ENCODE measurements around the gene ZC3H6. TPM values are rescaled to one million over a fixed set of nuclear protein-coding genes. Genes with fewer than 3 reads are reported as not detected.

The ZC3H6 gene
- total and polyA plus RNA-seq, 2 of the 13 experiments (the other 11 are each of a cell fraction or from before 2014, with no cell fraction given) = 0.71 to 0.93 TPM

DNA sequence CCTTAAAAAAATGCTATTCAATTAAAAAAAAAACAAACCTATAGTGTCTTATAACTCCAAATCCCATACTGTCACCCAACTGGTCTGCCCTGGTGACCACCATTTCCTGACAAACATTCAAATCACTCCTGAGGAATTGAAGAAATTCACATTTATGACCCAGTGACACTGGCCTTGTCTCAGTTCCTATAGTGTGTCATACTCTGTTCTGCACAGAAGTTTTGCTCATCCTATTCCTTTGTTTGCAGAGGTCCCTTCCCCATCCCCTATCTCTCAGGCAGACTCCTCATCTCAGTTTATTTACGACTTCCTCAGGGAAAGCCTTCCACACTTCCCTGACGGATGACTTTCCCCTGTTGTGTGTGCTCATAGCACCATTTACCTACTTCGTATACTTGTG is 14.7 kb downstream of the ZC3H6 start:
- Histone ChIP-seq H3K9me3 (ENCODE audit: low read length) (no peaks in the 10 kb centered on the region), H4K20me1 (ENCODE audit: insufficient read depth, low read length) (no peaks in the 10 kb centered on the region), H3K9ac (ENCODE audit: insufficient read depth, low read depth, low read length) (no peak overlapping the region), H3K27me3 (ENCODE audit: control insufficient read depth in 1 of 2, insufficient read depth in 2 of 2, low read length in 2 of 2) (no peaks in the 10 kb centered on the region), H3K36me3 (replicated peaks in 1 of 2; ENCODE audit: control insufficient read depth in 1 of 2, insufficient read depth in 2 of 2, low read length in 2 of 2) (no peaks in the 10 kb centered on the region), H2AFZ (ENCODE audit: low read length) (no peak overlapping the region), H3K79me2 (ENCODE audit: insufficient read depth, low read length) (no peaks in the 10 kb centered on the region), H3K4me1 (ENCODE audit: insufficient read depth, low read length) (no peaks in the 10 kb centered on the region), H3K4me3 (replicated peaks in 1 of 3; ENCODE audit: insufficient read depth in 1 of 3, low read depth in 2 of 3, low read length in 3 of 3) (no peak overlapping the region), H3K27ac (ENCODE audit: extremely low read length, insufficient read depth, low read length) (no peak overlapping the region), H3K4me2 (ENCODE audit: low read depth, low read length) (no peak overlapping the region)
- no peak for DNase-seq (ENCODE audit: low spot score)
- CTCF ChIA-PET (ENCODE audit: low intra/inter-chr PET ratio, low total read pairs) = no interaction called here
- no peak for ATAC-seq
- in situ Hi-C loops (cut with HindIII; ENCODE audit: extremely low pct_ligation_motif_present, low pct_unique_long_range_greater_than_20kb) (no loop called here), intact Hi-C loops (cut with micrococcal nuclease; ENCODE audit: unreplicated experiment) (no loop called here)
- POLR2A ChIA-PET = no interaction called here
- 96% methylated on average over 3 of the region's 3 CpGs for WGBS (ENCODE audit: low lambda C conversion rate)
- TF ChIP-seq ZEB1 (IDR thresholded peaks at IDR 0.05; ENCODE audit: insufficient replicate concordance, low read depth) (no peak), GTF2F1 (IDR thresholded peaks at IDR 0.05; ENCODE audit: low read length) (no peak), MIXL1 (CRISPR knock-in tag; IDR thresholded peaks at IDR 0.05) (no peak), KDM4B (CRISPR knock-in tag; IDR thresholded peaks at IDR 0.05) (no peak), TBX3 (IDR thresholded peaks at IDR 0.05; ENCODE audit: borderline replicate concordance) (no peak), SNAI1 (CRISPR knock-in tag; IDR thresholded peaks at IDR 0.05; ENCODE audit: borderline replicate concordance) (no peak), MTA1 (CRISPR knock-in tag; IDR thresholded peaks at IDR 0.05; ENCODE audit: borderline replicate concordance) (no peak), RXRB (CRISPR knock-in tag; IDR thresholded peaks at IDR 0.05; ENCODE audit: borderline replicate concordance) (no peak), EEA1 (CRISPR knock-in tag; IDR thresholded peaks at IDR 0.05; ENCODE audit: borderline replicate concordance) (no peak), HOXD1 (CRISPR knock-in tag; IDR thresholded peaks at IDR 0.05) (no peak), ZNF749 (CRISPR knock-in tag; IDR thresholded peaks at IDR 0.05; ENCODE audit: borderline replicate concordance) (no peak), POLR2G (IDR thresholded peaks at IDR 0.05; ENCODE audit: low read depth, low read length) (no peak), ZBTB7B (CRISPR knock-in tag; IDR thresholded peaks at IDR 0.05) (no peak)
- TF ChIP-seq, protein P1, sequence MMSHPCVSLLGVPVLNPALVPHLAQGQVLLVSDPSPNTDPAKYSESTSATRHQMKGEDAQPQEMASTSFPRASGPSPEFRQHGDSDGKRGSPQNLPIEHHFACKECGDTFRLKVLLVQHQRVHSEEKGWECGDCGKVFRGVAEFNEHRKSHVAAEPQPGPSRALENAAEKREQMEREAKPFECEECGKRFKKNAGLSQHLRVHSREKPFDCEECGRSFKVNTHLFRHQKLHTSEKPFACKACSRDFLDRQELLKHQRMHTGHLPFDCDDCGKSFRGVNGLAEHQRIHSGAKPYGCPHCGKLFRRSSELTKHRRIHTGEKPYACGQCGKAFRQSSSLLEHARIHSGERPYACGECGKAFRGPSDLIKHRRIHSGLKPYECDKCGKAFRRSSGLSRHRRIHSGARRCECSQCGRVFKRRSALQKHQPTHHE (CRISPR knock-in tag; IDR thresholded peaks at IDR 0.05; ENCODE audit: borderline replicate concordance) = no peak
- TF ChIP-seq, protein P2, sequence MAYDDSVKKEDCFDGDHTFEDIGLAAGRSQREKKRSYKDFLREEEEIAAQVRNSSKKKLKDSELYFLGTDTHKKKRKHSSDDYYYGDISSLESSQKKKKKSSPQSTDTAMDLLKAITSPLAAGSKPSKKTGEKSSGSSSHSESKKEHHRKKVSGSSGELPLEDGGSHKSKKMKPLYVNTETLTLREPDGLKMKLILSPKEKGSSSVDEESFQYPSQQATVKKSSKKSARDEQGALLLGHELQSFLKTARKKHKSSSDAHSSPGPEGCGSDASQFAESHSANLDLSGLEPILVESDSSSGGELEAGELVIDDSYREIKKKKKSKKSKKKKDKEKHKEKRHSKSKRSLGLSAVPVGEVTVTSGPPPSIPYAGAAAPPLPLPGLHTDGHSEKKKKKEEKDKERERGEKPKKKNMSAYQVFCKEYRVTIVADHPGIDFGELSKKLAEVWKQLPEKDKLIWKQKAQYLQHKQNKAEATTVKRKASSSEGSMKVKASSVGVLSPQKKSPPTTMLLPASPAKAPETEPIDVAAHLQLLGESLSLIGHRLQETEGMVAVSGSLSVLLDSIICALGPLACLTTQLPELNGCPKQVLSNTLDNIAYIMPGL (CRISPR knock-in tag; IDR thresholded peaks at IDR 0.05; ENCODE audit: borderline replicate concordance in 1 of 2, low read depth in 1 of 2) = no peak
- TF ChIP-seq, protein P3, sequence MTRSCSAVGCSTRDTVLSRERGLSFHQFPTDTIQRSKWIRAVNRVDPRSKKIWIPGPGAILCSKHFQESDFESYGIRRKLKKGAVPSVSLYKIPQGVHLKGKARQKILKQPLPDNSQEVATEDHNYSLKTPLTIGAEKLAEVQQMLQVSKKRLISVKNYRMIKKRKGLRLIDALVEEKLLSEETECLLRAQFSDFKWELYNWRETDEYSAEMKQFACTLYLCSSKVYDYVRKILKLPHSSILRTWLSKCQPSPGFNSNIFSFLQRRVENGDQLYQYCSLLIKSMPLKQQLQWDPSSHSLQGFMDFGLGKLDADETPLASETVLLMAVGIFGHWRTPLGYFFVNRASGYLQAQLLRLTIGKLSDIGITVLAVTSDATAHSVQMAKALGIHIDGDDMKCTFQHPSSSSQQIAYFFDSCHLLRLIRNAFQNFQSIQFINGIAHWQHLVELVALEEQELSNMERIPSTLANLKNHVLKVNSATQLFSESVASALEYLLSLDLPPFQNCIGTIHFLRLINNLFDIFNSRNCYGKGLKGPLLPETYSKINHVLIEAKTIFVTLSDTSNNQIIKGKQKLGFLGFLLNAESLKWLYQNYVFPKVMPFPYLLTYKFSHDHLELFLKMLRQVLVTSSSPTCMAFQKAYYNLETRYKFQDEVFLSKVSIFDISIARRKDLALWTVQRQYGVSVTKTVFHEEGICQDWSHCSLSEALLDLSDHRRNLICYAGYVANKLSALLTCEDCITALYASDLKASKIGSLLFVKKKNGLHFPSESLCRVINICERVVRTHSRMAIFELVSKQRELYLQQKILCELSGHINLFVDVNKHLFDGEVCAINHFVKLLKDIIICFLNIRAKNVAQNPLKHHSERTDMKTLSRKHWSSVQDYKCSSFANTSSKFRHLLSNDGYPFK (CRISPR knock-in tag; IDR thresholded peaks at IDR 0.05; ENCODE audit: borderline replicate concordance) = no peak
- peak; percentile 12 for FAIRE-seq
- no TSS peak for BruUV-seq (replicated peaks)
